NB4 (cell line): ENCODE results near the gene AMHR2.
"Not testable (repeated sequence)": the region's sequence is repeated elsewhere in the genome, so short reads cannot be mapped to it uniquely, and the experiment has no call there.

Experiments
- MYC ChIP-seq: IDR thresholded peaks from 2 replicates; pipeline ENCODE4 v1.6.1; 2011; ENCODE audit warnings: low read depth, low read length
- POLR2A ChIP-seq: IDR thresholded peaks from 2 replicates; pipeline ENCODE4 v1.6.1; 2011; ENCODE audit warnings: mild to moderate bottlenecking; ENCODE audit not compliant: insufficient read length; ENCODE audit errors: extremely low read depth
- TF ChIP-seq, protein P1 (sequence below): IDR thresholded peaks from one replicate; pipeline ENCODE4 v1.5.1; 2012; ENCODE audit warnings: low read depth, low read length

DNA sequence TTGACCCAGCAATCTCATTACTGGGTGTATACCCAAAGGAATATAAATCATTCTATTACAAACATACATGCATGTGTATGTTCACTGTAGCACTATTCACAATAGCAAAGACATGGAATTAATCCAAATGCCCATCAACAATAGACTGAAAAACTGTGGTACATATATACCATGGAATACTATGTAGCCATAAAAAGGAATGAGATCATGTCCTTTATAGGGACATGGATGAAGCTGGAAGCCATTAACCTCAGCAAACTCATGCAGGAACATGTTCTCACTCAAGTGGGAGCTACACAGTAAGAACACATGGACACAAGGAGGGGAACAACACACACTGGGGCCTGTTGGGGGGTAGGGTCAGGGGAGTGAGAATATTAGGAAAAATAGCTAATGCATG is 15.9 kb downstream of the AMHR2 start:
- TF ChIP-seq, protein P1, sequence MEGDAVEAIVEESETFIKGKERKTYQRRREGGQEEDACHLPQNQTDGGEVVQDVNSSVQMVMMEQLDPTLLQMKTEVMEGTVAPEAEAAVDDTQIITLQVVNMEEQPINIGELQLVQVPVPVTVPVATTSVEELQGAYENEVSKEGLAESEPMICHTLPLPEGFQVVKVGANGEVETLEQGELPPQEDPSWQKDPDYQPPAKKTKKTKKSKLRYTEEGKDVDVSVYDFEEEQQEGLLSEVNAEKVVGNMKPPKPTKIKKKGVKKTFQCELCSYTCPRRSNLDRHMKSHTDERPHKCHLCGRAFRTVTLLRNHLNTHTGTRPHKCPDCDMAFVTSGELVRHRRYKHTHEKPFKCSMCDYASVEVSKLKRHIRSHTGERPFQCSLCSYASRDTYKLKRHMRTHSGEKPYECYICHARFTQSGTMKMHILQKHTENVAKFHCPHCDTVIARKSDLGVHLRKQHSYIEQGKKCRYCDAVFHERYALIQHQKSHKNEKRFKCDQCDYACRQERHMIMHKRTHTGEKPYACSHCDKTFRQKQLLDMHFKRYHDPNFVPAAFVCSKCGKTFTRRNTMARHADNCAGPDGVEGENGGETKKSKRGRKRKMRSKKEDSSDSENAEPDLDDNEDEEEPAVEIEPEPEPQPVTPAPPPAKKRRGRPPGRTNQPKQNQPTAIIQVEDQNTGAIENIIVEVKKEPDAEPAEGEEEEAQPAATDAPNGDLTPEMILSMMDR = not testable (repeated sequence)
- TF ChIP-seq POLR2A, MYC: not testable (repeated sequence)
